Sciatic nerve (tissue), 2 donors: ENCODE measurements around the gene MT4. TPM values are rescaled to one million over a fixed set of nuclear protein-coding genes. Genes with fewer than 3 reads are reported as not detected.

Experiments
- ATAC-seq: fragments of 200-7000 bp; cut with Tn5 transposase; one replicate; pipeline ENCODE4 v1.9.1; 2020; ENCODE audit warnings: mild to moderate bottlenecking, moderate library complexity
- DNase-seq: peaks from one replicate; pipeline ENCODE4 v3.0.0-alpha.2; 2020; ENCODE audit warnings: low spot score
- intact Hi-C: fragments of 100-400 bp; cut with DNase I; formaldehyde crosslinking; loops from one replicate; pipeline ENCODE4 v1.14.2; 2022
- total RNA-seq: library from RNA; stranded (reverse); fragmentation: NEBNext Ultra II Directional; extraction: Animal tissue kit (Norgen Biotek cat#: 25700); gene quantifications from one replicate; pipeline ENCODE4 v1.2.1, GENCODE V29; 2021
- donor health status: DM: no; HTN: no; CAD: no.
- donor health status: DM: no; HTN: no; CAD: no.

MT4 gene
- total RNA-seq, 1 donor from 2014 or later, result not detected

GRCh38 chr16:56591377-56592060 lies 26.6 kb downstream of the MT4 start:
- intact Hi-C loops, result no loop called here
- no peak for ATAC-seq
- no peak for DNase-seq

GRCh38 chr16:56593573-56594291 lies 28.9 kb downstream of the MT4 start:
- intact Hi-C loops, result no loop called here
- DNase-seq, result no peak
- ATAC-seq, result no peak

- ATAC-seq (no peak), DNase-seq (no peak)
- intact Hi-C loops, result no loop called here
Measured at GRCh38 chr16:56594292-56594619, 29.4 kb downstream of the MT4 start.

GRCh38 chr16:56600398-56600999 lies 35.6 kb downstream of the MT4 start:
- ATAC-seq (peak; percentile 59), DNase-seq (no peak)
- intact Hi-C loops, result loop anchor here (10.0 kb wide), 1 partner anchor 86 kb away; no protein-coding TSS in a partner anchor

- intact Hi-C loops, result loop anchor here (10.0 kb wide), 1 partner anchor 87 kb away; no protein-coding TSS in a partner anchor
- DNase-seq, result no peak
- no peak for ATAC-seq
Measured at GRCh38 chr16:56601325-56601724, 36.5 kb downstream of the MT4 start.

- intact Hi-C loops, result loop anchor here (10.0 kb wide), 1 partner anchor 89 kb away; no protein-coding TSS in a partner anchor
- DNase-seq (no peak), ATAC-seq (no peak)
Measured at GRCh38 chr16:56603589-56603988, 38.7 kb downstream of the MT4 start.

GRCh38 chr16:56604966-56605365 lies 40.1 kb downstream of the MT4 start:
- intact Hi-C loops, result loop anchor here (10.0 kb wide), 1 partner anchor 90 kb away; no protein-coding TSS in a partner anchor
- DNase-seq (no peak), ATAC-seq (no peak)

GRCh38 chr16:56605475-56605874 lies 40.6 kb downstream of the MT4 start:
- DNase-seq (no peak), ATAC-seq (no peak)
- intact Hi-C loops, result loop anchor here (10.0 kb wide), 1 partner anchor 91 kb away; no protein-coding TSS in a partner anchor

- ATAC-seq (peak; percentile 17), DNase-seq (no peak)
- intact Hi-C loops, result loop anchor here (10.0 kb wide), 1 partner anchor 91 kb away; no protein-coding TSS in a partner anchor
Measured at GRCh38 chr16:56606071-56606475, 41.2 kb downstream of the MT4 start.

- DNase-seq, result no peak
- intact Hi-C loops, result loop anchor here (10.0 kb wide), 1 partner anchor 92 kb away; no protein-coding TSS in a partner anchor
- peak; percentile 26 for ATAC-seq
Measured at GRCh38 chr16:56606476-56607108, 41.7 kb downstream of the MT4 start.

- peak; percentile 75 for DNase-seq
- peak; percentile 70 for ATAC-seq
- intact Hi-C loops, result loop anchor here (10.0 kb wide), 1 partner anchor 92 kb away; no protein-coding TSS in a partner anchor
Measured at GRCh38 chr16:56607109-56607618, 42.3 kb downstream of the MT4 start.

- no peak for DNase-seq
- ATAC-seq, result no peak
- intact Hi-C loops, result loop anchor here (10.0 kb wide), 1 partner anchor 93 kb away; no protein-coding TSS in a partner anchor
Measured at GRCh38 chr16:56607675-56608042, 42.8 kb downstream of the MT4 start.

- DNase-seq (peak; percentile 94), ATAC-seq (peak; percentile 88)
- intact Hi-C loops, result loop anchor here (10.0 kb wide), 1 partner anchor 93 kb away; no protein-coding TSS in a partner anchor
Measured at GRCh38 chr16:56608043-56608875, 43.4 kb downstream of the MT4 start, which contains the start of gene MT2A. Gene MT2A (plus strand): TSS chr16:56608584. CDS start chr16:56608656, 72 bp downstream.

GRCh38 chr16:56608876-56609462 lies 44.1 kb downstream of the MT4 start:
- DNase-seq (no peak), ATAC-seq (no peak)
- intact Hi-C loops, result loop anchor here (10.0 kb wide), 1 partner anchor 94 kb away; no protein-coding TSS in a partner anchor

- ATAC-seq, result peak; percentile 23
- peak; percentile 86 for DNase-seq
- intact Hi-C loops, result loop anchor here (10.0 kb wide), 1 partner anchor 95 kb away; no protein-coding TSS in a partner anchor
Measured at GRCh38 chr16:56609463-56609921, 44.6 kb downstream of the MT4 start.

- DNase-seq (no peak), ATAC-seq (peak; percentile 1)
- intact Hi-C loops, result loop anchor here (5.0 kb wide), 1 partner anchor 1717 kb away; no protein-coding TSS in a partner anchor
Measured at GRCh38 chr16:56610017-56610608, 45.2 kb downstream of the MT4 start.

GRCh38 chr16:56610609-56611111 lies 45.8 kb downstream of the MT4 start:
- intact Hi-C loops, result loop anchor here (5.0 kb wide), 1 partner anchor 1717 kb away; no protein-coding TSS in a partner anchor
- DNase-seq, result no peak
- ATAC-seq, result no peak
